NCI-H524 treated with DMSO at 0.1 percent for 48 hours (cell line): ENCODE results near the gene CREB5.

Experiments
- DNase-seq: peaks from one replicate; lab custom pipeline; 2025; lab: John Stamatoyannopoulos, UW

Gene CREB5

GRCh38 chr7:28435152-28435551, 22.8 kb downstream of the CREB5 start:
- DNase-seq: no peak

GRCh38 chr7:28435732-28436378, 23.5 kb downstream of the CREB5 start:
- DNase-seq: peak; percentile 79

GRCh38 chr7:28440055-28440601, 27.8 kb downstream of the CREB5 start:
- peak; percentile 42 for DNase-seq

GRCh38 chr7:28442540-28443420, 30.5 kb downstream of the CREB5 start:
- no peak for DNase-seq

- no peak for DNase-seq
These were observed 33.8 kb downstream of the CREB5 start for GRCh38 chr7:28446131-28446530.

GRCh38 chr7:28447071-28447470, 34.8 kb downstream of the CREB5 start:
- no peak for DNase-seq

GRCh38 chr7:28448708-28449107, 36.4 kb downstream of the CREB5 start:
- no peak for DNase-seq

GRCh38 chr7:28452681-28453080, 40.4 kb downstream of the CREB5 start:
- DNase-seq: no peak

- no peak for DNase-seq
These were observed 43.2 kb downstream of the CREB5 start for GRCh38 chr7:28455486-28455885.

- DNase-seq: no peak
These were observed 43.7 kb downstream of the CREB5 start for GRCh38 chr7:28456044-28456443.

- no peak for DNase-seq
These were observed 46.4 kb downstream of the CREB5 start for GRCh38 chr7:28458732-28459131.

GRCh38 chr7:28459306-28459705, 47.0 kb downstream of the CREB5 start:
- DNase-seq: no peak

- DNase-seq: no peak
These were observed 53.4 kb downstream of the CREB5 start for GRCh38 chr7:28465697-28466096.

GRCh38 chr7:28466341-28466740, 54.0 kb downstream of the CREB5 start:
- DNase-seq: no peak

GRCh38 chr7:28466885-28467284, 54.6 kb downstream of the CREB5 start:
- peak; percentile 46 for DNase-seq

GRCh38 chr7:28469562-28469961, 57.2 kb downstream of the CREB5 start:
- peak; percentile 58 for DNase-seq

GRCh38 chr7:28470344-28470743, 58.0 kb downstream of the CREB5 start:
- DNase-seq: no peak

GRCh38 chr7:28472332-28472731, 60.0 kb downstream of the CREB5 start:
- no peak for DNase-seq

- no peak for DNase-seq
These were observed 61.4 kb downstream of the CREB5 start for GRCh38 chr7:28473571-28474281.

- DNase-seq: no peak
These were observed 61.9 kb downstream of the CREB5 start for GRCh38 chr7:28474282-28474638.

- no peak for DNase-seq
These were observed 62.3 kb downstream of the CREB5 start for GRCh38 chr7:28474640-28475039.

GRCh38 chr7:28477041-28477442, 64.7 kb downstream of the CREB5 start:
- no peak for DNase-seq

- DNase-seq: no peak
These were observed 66.3 kb downstream of the CREB5 start for GRCh38 chr7:28478656-28479055.
